Measurements from ENCODE around the gene IPO9.

Gene IPO9

GRCh38 chr1:201894343-201895119 is 65.6 kb downstream of the IPO9 start:
- ChIA-PET CTCF (interaction anchor here (0.6 to 15.5 kb wide), 23 partner anchors 12 to 412 kb away, joined by 3 to 656 read pairs (median 10); partner anchors contain the start of genes LMOD1, RNPEP and TIMM17A), POLR2A (interaction anchor here (2.5 to 3.3 kb wide), 2 partner anchors 51 to 79 kb away, joined by 15 to 22 read pairs; partner anchors contain the start of gene LMOD1)
- TF ChIP-seq, protein P1, sequence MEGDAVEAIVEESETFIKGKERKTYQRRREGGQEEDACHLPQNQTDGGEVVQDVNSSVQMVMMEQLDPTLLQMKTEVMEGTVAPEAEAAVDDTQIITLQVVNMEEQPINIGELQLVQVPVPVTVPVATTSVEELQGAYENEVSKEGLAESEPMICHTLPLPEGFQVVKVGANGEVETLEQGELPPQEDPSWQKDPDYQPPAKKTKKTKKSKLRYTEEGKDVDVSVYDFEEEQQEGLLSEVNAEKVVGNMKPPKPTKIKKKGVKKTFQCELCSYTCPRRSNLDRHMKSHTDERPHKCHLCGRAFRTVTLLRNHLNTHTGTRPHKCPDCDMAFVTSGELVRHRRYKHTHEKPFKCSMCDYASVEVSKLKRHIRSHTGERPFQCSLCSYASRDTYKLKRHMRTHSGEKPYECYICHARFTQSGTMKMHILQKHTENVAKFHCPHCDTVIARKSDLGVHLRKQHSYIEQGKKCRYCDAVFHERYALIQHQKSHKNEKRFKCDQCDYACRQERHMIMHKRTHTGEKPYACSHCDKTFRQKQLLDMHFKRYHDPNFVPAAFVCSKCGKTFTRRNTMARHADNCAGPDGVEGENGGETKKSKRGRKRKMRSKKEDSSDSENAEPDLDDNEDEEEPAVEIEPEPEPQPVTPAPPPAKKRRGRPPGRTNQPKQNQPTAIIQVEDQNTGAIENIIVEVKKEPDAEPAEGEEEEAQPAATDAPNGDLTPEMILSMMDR (IDR thresholded peaks at IDR 0.05; ENCODE audit: insufficient read depth, low read length, missing control alignments): no peak
- no peak for DNase-seq (ENCODE audit: low read depth, low spot score)
- no peak overlapping the region for H3K4me3 ChIP-seq (ENCODE audit: low read depth, low read length)

DNA sequence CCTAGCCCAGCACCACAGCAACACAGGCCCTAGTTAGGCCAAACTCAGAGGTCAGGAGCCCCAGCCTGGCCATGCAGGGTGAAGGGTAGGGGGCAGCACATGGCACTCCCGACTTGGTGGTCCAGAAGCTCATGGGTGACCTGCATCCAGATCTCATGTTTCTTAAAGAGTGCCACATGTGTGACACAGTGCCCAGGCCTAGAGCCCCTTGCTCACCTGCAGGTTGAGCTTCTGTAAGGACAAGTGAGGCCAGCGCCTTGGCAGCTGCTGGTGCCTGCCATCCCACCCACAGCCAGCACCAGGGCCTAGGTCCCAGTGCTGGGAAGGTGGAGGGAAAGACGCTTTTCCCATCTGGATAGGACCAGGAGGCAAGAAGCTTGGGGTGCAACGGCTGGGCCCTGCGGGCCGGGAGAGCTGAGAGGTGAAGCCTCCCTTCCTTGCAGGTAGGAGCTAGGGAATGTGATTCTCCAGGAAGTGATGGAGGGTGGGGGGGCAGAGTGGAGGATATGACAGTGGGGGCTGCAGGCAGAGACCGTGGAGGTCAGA is 66.2 kb downstream of the IPO9 start:
- ChIA-PET CTCF (interaction anchor here (0.6 to 15.5 kb wide), 34 partner anchors 8 to 413 kb away, joined by 3 to 656 read pairs (median 7); partner anchors contain the start of genes GPR37L1, LMOD1, RNPEP and TIMM17A), POLR2A (interaction anchor here (0.6 to 3.3 kb wide), 10 partner anchors 9 to 87 kb away, joined by 3 to 22 read pairs (median 4); partner anchors contain the start of genes LMOD1, RNPEP and TIMM17A)
- H3K4me3 ChIP-seq (ENCODE audit: low read depth, low read length): no peak overlapping the region
- DNase-seq (ENCODE audit: low read depth, low spot score): no peak
- TF ChIP-seq, protein P1 (IDR thresholded peaks at IDR 0.05; ENCODE audit: insufficient read depth, low read length, missing control alignments): no peak

GRCh38 chr1:201895913-201896807 is 67.2 kb downstream of the IPO9 start:
- TF ChIP-seq, protein P1 (IDR thresholded peaks at IDR 0.05; ENCODE audit: insufficient read depth, low read length, missing control alignments): peak; percentile 99
- POLR2A ChIA-PET: interaction anchor here (0.5 to 3.3 kb wide), 13 partner anchors 8 to 87 kb away, joined by 3 to 22 read pairs (median 4); partner anchors contain the start of genes LMOD1, RNPEP and TIMM17A
- DNase-seq (ENCODE audit: low read depth, low spot score): no peak
- CTCF ChIA-PET: interaction anchor here (0.7 to 15.5 kb wide), 40 partner anchors 9 to 414 kb away, joined by 3 to 656 read pairs (median 6); partner anchors contain the start of genes GPR37L1, LMOD1, RNPEP and TIMM17A
- no peak overlapping the region for H3K4me3 ChIP-seq (ENCODE audit: low read depth, low read length)

- CTCF ChIA-PET: interaction anchor here (1.1 to 15.5 kb wide), 21 partner anchors 10 to 225 kb away, joined by 3 to 656 read pairs (median 12); partner anchors contain the start of genes GPR37L1, LMOD1, RNPEP and TIMM17A
- POLR2A ChIA-PET: interaction anchor here (1.1 to 3.3 kb wide), 6 partner anchors 7 to 76 kb away, joined by 4 to 22 read pairs (median 6); partner anchors contain the start of genes LMOD1 and TIMM17A
- H3K4me3 ChIP-seq (ENCODE audit: low read depth, low read length): no peak overlapping the region
- DNase-seq (ENCODE audit: low read depth, low spot score): no peak
- TF ChIP-seq, protein P1 (IDR thresholded peaks at IDR 0.05; ENCODE audit: insufficient read depth, low read length, missing control alignments): no peak
These were observed 68.0 kb downstream of the IPO9 start for GRCh38 chr1:201896951-201897391.

DNA sequence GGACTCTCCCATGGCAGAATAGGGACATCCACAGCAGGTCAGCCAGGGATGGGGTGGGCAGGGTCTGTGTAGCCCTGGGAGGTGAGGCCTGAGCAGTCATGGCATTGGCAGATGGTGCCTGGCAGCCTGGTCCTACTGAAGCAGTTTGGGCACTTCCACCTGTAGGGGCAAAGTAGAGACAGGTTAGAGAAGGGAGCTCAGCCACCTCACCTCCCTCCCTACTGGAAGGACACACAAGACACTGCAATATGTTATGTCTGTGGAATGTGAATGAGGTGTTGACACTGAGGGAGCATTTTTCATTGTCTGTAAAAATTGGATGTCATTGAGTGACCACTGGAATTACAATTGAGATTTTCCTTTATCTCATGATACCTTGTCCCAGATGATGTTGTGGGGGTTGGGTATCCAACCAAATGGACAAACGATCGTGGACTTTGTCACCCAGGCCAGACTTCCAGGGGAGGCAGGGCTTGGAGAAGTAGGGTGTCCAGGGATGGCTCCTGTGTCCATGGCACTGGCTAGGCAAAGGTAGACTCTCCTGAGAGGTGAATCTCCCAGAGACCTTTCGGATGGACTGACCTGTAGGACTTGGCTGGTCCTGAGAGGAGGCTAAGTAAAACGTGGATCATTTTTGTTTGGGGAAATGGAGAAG is 69.4 kb downstream of the IPO9 start:
- no peak for DNase-seq (ENCODE audit: low read depth, low spot score)
- CTCF ChIA-PET: interaction anchor here (0.8 to 15.5 kb wide), 9 partner anchors 8 to 236 kb away, joined by 3 to 656 read pairs (median 7); partner anchors contain the start of genes LMOD1 and TIMM17A
- POLR2A ChIA-PET: interaction anchor here (0.9 to 1.5 kb wide), 2 partner anchors 57 to 73 kb away, joined by 3 to 4 read pairs; partner anchors contain the start of gene TIMM17A
- no peak overlapping the region for H3K4me3 ChIP-seq (ENCODE audit: low read depth, low read length)
- TF ChIP-seq, protein P1 (IDR thresholded peaks at IDR 0.05; ENCODE audit: insufficient read depth, low read length, missing control alignments): no peak
